ENCODE results near the gene RBBP8.
A peak's percentile ranks its signal among the peaks of the same experiment; 100 is the strongest.
"Not testable (repeated sequence)": the region's sequence is repeated elsewhere in the genome, so short reads cannot be mapped to it uniquely, and the experiment has no call there.

The RBBP8 gene

DNA sequence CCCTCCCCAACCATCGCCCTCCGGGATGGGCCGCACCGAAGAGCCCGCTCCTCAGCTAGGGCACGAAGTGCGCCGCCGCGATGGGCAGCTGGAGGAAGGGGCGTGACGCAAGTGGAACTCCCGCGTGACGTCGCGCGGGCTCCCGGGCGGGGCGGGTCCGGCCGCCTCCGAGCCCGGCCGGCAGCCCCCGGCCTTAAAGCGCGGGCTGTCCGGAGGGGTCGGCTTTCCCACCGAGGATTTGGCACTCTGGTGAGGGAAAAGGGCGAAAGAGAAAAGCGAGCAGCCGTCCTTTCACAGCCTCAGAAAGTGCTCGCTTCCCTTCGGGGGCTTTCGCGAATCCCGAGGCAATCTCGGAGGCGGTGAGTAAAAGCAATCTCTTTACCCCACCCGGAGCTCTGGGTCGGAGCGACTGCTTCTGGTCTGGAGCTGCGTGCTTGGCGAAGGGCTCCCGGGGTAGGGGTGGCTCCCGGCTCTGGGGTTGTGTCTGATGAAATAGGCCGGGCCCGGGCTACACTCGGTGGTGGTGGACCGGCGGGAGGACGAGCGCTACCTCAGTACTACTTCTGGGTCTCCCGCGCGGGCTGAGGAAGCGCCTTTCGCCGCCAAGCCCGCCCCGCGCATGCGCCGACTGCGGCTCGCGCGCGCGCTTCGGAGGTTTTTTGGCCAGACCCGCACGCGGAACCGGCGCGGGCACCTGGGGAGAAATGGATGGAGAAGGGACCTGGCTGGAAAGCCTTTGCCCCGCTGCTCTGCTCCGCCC lies at the start of gene RBBP8:
Gene RBBP8 (plus strand): TSS at position 123 of the 760 bp plus-strand sequence. CDS start 3,524 bp downstream, outside the sequence.
- H3K4me3 ChIP-seq, result peak within 1 kb of the TSS; percentile 58 to 83 (median 72)
- H3K27ac ChIP-seq, result peak within 1 kb of the TSS; percentile 46 to 98 (median 93)

DNA sequence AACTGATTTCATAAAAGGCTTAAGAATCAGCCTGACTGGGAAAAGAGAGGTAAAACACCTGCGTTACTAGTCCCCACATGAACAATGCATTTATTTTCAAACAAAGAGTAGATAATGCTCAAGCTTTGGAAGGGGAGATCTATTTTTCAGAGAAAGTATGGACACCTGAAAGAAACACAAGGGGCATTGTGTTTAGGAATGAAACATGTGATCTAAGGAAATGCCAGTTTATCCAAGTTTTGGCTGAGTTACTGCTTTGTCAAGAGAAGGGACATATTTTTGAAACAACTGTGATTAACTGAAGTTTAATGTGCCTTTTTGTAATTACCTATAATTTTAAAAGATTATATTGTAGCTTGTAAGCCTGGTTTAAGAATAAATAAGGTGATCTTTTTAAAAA lies 49.3 kb upstream of the RBBP8 start:
- no peak overlapping the region for H3K27ac ChIP-seq
- H3K4me3 ChIP-seq, result no peak overlapping the region

DNA sequence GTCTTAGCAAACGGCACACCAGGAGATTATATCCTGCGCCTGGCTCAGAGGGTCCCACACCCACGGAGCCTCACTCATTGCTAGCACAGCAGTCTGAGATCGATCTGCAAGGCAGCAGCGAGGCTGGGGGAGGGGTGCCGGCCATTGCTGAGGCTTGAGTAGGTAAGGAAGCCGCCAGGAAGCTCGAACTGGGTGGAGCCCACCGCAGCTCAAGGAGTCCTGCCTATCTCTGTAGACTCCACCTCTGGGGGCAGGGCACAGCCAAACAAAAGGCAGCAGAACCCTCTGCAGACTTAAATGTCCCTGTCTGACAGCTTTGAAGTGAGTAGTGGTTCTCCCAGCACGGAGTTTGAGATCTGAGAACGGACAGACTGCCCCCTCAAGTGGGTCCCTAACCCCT lies 47.4 kb upstream of the RBBP8 start:
- not testable (repeated sequence) for H3K27ac ChIP-seq, H3K4me3 ChIP-seq

DNA sequence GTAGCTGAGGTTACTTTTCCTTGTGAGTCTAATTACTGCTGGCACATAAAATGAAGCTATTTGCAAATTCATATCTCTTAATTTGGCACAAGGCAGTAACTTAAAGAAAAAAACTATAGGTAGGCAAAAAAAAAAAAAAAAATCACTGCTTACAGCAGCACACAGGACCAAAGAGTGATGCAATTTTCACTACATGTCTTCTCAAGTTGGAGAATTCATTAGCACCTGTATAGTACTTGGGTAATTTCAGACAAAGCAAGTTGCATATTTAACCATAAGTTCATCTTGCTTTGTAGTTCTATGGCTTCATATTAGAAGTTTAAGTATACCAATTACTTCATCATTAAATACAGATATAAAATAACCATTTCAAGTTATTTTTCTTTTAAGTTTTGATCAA lies 33.7 kb upstream of the RBBP8 start:
- Histone ChIP-seq H3K4me3 (no peak overlapping the region), H3K27ac (no peak overlapping the region)

DNA sequence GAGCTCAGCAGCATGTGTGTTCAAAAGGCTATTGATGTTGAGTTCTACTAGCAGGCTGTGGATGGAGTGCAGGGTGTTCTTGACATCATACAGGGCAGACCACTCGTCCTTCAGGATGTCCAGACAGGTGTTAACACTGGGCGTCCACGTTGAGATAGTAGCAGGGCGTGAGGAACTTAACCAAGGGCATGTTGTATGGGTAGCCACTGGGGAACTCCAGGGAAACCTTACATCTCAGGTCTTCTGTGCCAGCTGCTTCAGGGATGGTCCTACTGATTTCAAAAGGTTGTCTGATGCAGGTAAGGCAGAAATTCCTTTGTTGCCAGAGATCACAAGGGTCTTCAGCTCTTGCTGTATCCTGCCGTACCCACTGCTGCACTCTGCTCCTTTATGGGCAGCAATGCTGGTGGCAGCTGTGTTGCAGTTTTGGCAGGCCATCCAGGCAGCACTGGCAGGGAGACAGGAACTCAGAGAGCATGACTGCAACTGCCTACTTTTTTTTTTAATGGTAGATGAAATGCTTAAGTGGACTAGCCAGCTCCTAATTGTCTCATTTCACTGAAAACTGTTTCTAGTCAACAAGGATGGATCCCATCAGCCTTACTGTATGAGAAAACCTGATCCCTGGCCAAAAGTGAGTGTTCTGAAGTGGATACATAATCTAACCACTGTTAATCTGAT lies 32.4 kb upstream of the RBBP8 start:
- Histone ChIP-seq H3K4me3 (no peak overlapping the region), H3K27ac (no peak overlapping the region)

DNA sequence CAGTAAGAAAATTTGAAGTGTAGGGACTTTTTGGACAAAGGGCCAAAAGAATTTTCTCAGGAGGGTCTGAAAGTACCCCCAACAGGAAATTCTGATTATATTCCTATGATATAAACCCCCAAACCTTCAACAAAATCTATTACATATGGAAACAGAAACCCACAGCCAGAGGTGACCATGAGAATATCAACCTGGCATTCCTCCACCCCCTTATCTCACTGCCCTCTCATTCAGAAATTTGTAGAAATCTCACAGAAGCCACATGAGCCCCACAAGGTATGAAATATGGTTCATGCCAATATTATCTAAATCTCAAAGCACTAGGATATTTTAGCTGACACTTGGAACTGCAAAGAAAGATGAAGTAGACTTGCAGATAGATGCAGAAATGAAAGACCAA lies 31.0 kb upstream of the RBBP8 start:
- Histone ChIP-seq H3K27ac (no peak overlapping the region), H3K4me3 (no peak overlapping the region)

DNA sequence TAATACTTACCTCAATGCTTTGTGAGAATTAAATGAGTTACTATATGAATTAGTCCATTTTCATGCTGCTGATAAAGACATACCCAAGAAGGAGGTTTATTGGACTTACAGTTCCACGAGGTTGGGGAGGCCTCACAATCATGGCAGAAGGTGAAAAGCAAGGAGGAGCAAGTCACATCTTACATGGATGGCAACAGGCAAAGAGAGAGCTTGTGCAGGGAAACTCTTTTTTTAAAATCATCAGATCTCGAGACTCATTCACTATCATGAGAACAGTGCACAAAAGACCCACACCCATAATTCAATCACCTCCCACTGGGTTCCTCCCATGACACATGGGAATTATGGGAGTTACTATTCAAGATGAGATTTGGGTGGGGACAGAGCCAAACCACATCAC lies 29.9 kb upstream of the RBBP8 start:
- H3K4me3 ChIP-seq, H3K27ac ChIP-seq: not testable (repeated sequence)

DNA sequence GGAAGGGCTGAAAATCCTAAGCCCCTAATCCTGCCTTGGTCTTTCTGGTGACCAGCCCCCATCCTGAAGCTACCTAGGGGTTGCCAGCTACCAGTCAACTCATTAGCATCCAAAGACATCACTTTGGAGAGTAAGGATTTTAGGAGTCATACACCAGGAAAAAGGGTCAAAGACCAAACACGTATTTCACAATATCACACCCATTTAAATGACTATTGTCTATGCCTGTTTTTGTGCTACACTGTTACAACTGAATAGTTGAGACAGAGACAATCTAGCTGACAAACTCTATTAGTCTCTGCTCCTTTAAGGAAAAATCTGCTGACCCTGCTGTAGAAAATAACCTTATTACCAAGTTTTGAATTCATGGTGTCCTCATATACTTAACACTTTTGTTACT lies 21.0 kb upstream of the RBBP8 start:
- Histone ChIP-seq H3K4me3 (no peak overlapping the region), H3K27ac (no peak overlapping the region)

DNA sequence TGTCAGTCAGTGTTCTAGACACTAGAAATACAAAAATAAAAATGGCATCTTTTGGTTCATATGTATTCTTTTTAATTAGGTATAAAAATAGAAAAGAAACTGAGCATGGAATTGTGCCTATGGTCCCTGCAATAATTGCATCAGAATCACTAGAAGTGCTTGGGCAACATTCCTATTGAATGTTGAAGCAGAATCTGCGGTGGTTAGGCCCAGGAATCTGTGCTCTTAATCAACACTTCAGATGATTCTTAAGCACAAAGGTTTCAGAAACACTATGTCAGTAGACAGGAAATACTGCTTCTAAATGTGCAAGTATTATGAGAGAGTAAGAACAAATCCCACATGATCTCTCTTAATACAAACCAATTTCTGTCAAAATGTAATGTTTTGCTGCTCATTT lies 20.3 kb upstream of the RBBP8 start:
- H3K27ac ChIP-seq, result no peak overlapping the region

DNA sequence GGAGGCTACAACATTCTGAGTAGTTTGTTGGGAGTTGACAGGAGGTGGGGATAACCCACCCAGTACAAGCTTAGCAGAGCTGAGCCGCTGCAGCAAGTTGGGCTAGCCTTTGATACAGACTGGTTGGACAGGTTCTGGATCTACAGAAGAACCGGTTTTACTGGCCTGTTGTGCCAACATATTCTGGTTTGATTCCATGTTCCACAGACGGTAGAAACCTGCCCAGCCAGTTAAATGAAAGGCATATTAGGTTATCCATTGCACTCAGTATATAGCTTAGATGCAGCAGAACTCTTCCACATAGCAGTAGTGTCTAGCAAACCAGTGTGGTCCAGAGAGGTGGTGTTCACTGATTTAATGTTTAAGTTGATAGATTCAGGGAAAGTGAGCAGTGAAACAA lies 19.3 kb upstream of the RBBP8 start:
- Histone ChIP-seq H3K4me3 (peak overlapping the region in 5 of 7 experiments; percentile 5 to 33 (median 9)), H3K27ac (peak overlapping the region in 6 of 21 experiments; percentile 1 to 69 (median 35))

More for the DNA sequence above, 20.3 kb upstream of the RBBP8 start:
- no peak overlapping the region for H3K4me3 ChIP-seq

DNA sequence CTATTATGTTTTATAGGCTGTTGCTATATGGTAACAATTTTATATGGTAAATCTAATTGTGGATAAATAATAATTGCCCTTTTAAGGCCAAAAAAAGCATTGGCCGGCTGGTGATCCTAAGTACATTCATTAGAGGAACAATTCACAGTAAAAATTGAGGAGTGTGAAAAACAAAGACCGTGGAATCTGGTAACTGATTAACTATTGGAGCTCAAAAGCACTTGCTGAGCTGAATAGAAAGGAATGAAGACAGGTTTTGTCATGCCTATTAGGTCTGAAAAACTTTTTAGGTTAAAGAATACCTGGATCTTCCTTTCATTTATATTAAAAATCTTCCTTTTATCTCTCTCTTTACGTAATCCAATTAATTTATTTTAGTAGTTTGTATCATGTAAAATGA lies 18.5 kb upstream of the RBBP8 start:
- Histone ChIP-seq H3K4me3 (peak overlapping the region; percentile 0 to 33 (median 9)), H3K27ac (peak overlapping the region in 11 of 21 experiments; percentile 1 to 69 (median 43))

DNA sequence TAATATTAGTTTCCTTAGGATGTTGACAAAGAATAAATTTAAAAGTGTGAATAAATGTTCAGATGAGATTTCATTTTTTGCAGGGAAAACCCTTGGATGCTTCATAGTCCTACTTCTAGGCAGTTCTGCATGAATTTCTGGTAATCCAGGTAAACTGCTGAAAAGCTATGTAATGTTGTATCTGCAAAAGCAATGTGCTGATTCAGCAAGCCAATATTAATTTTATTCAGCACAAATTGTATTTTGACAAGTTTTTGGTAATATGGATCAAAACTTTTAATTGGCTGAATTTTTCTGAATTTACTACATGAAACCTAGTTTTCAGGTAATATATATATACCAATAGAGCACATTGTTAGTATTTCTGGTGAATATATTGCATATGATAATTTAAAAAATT lies 17.8 kb upstream of the RBBP8 start:
- Histone ChIP-seq H3K27ac (peak overlapping the region in 3 of 21 experiments; percentile 24 to 51 (median 26)), H3K4me3 (peak overlapping the region in 5 of 7 experiments; percentile 2 to 33 (median 9))

DNA sequence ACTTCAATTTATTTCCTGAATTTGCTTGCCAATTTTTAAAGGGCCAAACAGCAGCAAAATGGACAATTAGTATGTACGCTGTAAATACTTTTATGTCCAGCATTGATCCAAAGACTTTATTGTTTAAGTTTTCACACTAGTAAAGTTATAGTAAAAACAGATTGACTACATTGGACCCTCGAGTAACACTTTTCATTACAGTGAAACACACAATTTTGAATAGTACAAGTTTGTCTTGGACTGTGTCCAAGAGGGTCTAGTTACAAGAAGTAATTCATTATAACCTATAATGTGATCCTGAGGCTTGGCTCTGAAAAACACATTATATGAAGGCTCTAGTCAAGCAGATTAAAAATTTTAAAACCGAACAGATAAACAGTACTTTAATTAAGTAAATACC lies 11.4 kb upstream of the RBBP8 start:
- Histone ChIP-seq H3K27ac (no peak overlapping the region), H3K4me3 (no peak overlapping the region)

DNA sequence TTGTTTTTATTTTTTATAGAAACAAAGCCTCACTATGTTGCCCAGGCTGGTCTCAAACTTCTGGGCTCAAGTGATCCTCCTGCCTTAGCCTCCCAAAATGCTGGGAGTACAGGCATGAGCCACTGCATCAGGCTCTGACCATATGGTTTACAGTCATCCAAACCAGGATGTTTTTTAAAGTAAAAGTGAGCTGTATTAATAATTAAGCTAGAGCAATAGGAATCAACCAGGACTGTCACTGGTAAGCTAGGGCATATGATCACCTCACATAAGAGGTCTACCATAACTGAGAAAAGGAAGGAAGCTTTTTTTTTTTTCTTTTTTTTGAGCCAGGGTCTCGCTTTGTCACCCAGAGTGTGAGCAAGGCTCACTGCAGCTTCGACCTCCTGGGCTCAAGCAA lies 8.5 kb upstream of the RBBP8 start:
- Histone ChIP-seq H3K4me3 (no peak overlapping the region), H3K27ac (no peak overlapping the region)

DNA sequence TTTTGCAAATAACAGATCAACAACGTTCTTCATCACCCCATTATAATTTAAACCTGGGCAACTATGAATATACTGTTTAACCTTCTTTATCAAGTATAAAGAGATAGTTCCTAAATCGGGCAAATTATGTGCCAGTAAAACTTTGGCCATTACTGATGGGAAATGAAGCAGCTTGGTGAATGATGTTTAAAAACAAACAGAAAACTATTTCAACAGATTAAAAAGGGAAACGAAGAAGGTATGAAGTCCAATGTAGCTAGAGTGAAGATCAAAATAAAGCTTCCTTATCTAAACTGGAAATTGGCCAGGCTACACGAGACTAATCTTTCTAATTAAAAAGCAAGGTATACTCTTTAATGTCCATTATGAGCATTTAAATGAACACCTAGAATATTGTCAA lies 6.7 kb upstream of the RBBP8 start:
- no peak overlapping the region for H3K27ac ChIP-seq

DNA sequence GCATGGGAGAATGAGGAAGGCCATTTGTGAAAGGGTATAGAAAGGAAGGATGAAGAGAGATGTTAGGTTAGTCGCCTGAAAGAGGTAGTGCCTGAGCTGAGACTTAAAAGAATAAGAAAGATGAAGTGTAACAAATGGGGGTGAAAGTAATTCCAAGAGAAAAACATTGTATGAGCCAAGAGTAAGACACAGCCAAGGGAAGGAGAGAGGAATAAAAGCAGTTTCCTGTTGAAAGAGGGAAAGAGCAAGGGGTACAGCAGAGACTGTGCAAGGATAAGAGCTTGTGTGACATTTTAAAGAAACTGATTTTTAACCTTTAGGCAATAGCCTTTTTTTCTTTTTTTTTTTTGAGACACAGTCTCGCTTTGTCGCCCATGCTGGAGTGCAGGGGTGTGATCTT lies 4.8 kb upstream of the RBBP8 start:
- Histone ChIP-seq H3K27ac (no peak overlapping the region), H3K4me3 (no peak overlapping the region)

More for the DNA sequence above, 6.7 kb upstream of the RBBP8 start:
- no peak overlapping the region for H3K4me3 ChIP-seq

DNA sequence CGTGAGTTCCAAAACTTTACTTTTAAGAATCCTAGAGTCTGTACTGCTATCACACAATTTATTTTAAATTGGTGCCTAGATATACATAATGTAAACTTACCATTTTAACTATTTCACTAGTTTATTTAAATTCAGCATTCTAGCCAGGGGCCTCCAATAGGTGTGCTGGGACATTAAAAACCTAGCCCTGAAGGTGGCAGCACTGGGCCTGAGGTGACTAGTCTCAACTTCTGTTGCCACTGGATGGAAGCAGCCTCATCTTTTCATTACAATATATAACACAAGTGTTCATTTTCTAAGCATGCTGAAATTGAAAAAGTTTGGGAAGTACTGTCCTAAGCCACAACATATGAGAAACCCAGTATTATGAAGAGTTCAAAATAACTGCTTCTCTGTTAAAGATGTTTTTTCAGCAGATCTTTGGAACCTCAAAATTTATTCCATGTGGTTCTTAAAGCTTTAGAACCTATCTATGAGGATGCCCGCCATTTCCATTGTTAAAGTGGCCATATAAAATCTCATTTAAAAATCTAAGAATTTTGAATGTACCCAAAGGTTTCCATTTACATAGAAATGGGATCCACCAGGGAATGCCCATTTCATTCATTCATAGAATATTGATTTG lies 2.9 kb upstream of the RBBP8 start:
- Histone ChIP-seq H3K27ac (no peak overlapping the region), H3K4me3 (no peak overlapping the region)

DNA sequence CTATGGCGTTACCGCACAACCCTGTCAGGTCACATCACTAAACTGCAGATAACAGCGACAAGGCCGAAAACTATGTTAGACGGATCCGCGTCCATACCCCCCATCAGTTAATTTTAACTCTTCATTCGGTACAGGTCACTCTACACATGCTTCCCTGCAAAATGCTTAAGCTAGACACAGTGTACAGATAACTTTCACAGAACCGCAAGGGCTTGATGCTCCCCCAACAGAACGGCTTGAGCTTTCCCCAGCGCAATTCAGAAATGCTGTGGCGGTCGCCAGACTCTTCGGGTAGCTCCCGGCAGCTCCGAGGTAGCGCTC lies 283 bp upstream of the RBBP8 start:
- H3K4me3 ChIP-seq, result peak overlapping the region; percentile 58 to 83 (median 72)
- H3K27ac ChIP-seq, result peak overlapping the region; percentile 46 to 98 (median 93)

DNA sequence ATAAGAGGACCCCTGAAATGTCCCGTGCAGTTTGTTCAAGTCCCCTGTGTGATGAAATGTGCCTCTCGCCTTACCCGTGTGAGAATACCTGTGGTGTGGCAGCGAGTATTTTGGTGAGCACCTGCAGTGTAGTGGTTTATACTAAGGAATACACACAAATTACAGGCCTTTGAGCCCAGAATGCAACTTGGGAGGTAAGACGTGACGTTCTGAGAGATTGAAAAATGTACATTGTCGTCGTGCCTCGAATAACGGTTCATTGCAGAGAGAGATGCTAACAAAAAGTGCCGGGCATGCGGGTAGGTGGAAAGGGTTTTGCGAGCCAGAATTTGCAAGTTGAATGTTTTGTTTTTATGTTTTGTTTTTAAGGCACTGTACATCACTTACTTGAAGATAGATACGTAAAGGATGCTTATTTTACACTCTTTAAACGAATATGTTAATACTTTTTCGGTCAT lies 867 bp downstream of the RBBP8 start:
- Histone ChIP-seq H3K27ac (peak overlapping the region in 19 of 21 experiments; percentile 86 to 98 (median 94)), H3K4me3 (peak overlapping the region; percentile 58 to 83 (median 72))

DNA sequence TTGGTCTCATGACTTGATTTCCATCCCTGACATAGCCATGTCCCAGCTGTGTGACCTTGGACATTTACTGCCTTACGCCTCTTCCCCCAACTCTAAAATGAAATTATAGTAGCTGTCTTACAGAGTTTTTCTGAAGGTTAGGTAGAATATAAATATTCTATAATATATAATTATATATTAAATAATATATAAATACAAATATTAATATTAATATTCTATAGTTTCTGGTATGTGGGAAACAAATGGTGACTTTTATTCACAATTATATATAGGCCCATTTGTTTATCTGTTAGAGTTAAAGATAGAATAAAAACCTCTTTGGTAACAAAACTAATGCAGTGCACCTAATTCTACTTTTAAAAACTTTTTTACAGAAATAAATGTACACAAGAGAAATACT lies 1.7 kb downstream of the RBBP8 start:
- H3K27ac ChIP-seq, result no peak overlapping the region

DNA sequence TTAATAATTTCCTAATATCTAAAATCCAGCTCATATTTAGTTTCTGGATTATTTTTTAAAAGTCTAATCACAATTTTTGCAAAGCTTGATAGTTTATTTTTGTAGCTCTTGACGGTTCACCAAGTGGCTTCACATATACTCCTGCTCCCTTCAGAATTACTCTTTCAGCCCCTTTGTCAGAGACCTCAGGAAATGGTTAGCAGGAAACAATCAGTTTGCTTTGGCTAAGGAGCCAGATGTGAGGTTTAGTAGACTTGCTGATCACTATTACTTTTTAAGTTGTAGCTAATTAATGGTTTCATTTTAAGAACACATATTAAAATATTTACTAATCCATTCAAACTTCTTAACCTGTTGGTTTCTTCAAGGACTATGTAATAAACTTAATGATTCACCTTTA lies 2.3 kb downstream of the RBBP8 start:
- H3K27ac ChIP-seq, result no peak overlapping the region

More for the DNA sequence above, 1.7 kb downstream of the RBBP8 start:
- H3K4me3 ChIP-seq, result no peak overlapping the region

More for the DNA sequence above, 2.3 kb downstream of the RBBP8 start:
- H3K4me3 ChIP-seq, result no peak overlapping the region
